H1 (cell line): ENCODE results near the gene ATAD3A. TPM values are rescaled to one million over a fixed set of nuclear protein-coding genes. Genes with fewer than 3 reads are reported as not detected.

Source experiments
- CTCF ChIA-PET: fragments of 300-600 bp; sonication (Branson Sonifier 250); formaldehyde crosslinking; loops from one replicate; lab custom pipeline; 2021; ENCODE audit not compliant: partially characterized antibody; lab: Charles Lee
- POLR2A ChIA-PET: fragments of 300-600 bp; sonication (Branson Sonifier 250); formaldehyde crosslinking; loops from one replicate; lab custom pipeline; 2021; ENCODE audit warnings: inconsistent platforms; ENCODE audit not compliant: partially characterized antibody; lab: Charles Lee
- DNase-seq, 2 experiments: peaks; one replicate each; pipeline versions ENCODE4 v3.0.0 to v3.0.0-alpha.2; 2010 to 2022; ENCODE audit warnings: low spot score in 2 of 2, low read depth in 1 of 2, mixed read lengths in 1 of 2
- FAIRE-seq: peaks from 2 replicates; lab custom pipeline; 2011; peaks lifted over from hg19 to GRCh38; lab: Jason Lieb, UNC
- H2AFZ ChIP-seq: 2 replicates; pipeline ENCODE4 v1.8.1; 2012; ENCODE audit warnings: low read length, inconsistent platforms
- H2AK5ac ChIP-seq: 2 replicates; pipeline ENCODE4 v1.6.1; 2013; ENCODE audit warnings: low read depth, low read length
- H2BK120ac ChIP-seq: replicated peaks from 2 replicates; pipeline ENCODE3; 2013; ENCODE audit warnings: low read depth, low read length, inconsistent platforms
- H2BK12ac ChIP-seq: 2 replicates; pipeline ENCODE4 v1.6.1; 2013; ENCODE audit warnings: low read depth, low read length
- H2BK15ac ChIP-seq: 2 replicates; pipeline ENCODE4 v1.6.1; 2013; ENCODE audit warnings: low read length
- H2BK20ac ChIP-seq: 2 replicates; pipeline ENCODE4 v1.6.1; 2013; ENCODE audit warnings: low read length
- H2BK5ac ChIP-seq: 2 replicates; pipeline ENCODE4 v1.6.1; 2013; ENCODE audit warnings: low read depth, low read length
- H3K14ac ChIP-seq: 2 replicates; pipeline ENCODE4 v1.6.1; 2013; ENCODE audit warnings: inconsistent platforms; ENCODE audit not compliant: insufficient read length
- H3K18ac ChIP-seq: 2 replicates; pipeline ENCODE4 v1.6.1; 2013; ENCODE audit warnings: low read length; ENCODE audit errors: extremely low read depth
- H3K23ac ChIP-seq: 2 replicates; pipeline ENCODE4 v1.6.1; 2013; ENCODE audit warnings: inconsistent platforms; ENCODE audit not compliant: insufficient read length
- H3K23me2 ChIP-seq: 2 replicates; pipeline ENCODE4 v1.6.1; 2013; ENCODE audit warnings: low read depth, low read length
- H3K27ac ChIP-seq: 2 replicates; pipeline ENCODE4 v1.6.1; 2011; ENCODE audit warnings: low read depth, low read length, inconsistent platforms
- H3K27me3 ChIP-seq, 4 experiments: replicated peaks in 1 of 4; 1 replicate in 1 of 4; 2 replicates in 3 of 4; pipeline versions ENCODE4 v1.6.1 to v1.8.1; 2011 to 2013; ENCODE audit warnings: low read length in 3 of 4, mild to moderate bottlenecking in 3 of 4, inconsistent platforms in 2 of 4, mixed read lengths in 2 of 4, moderate library complexity in 1 of 4; ENCODE audit not compliant: control insufficient read depth in 3 of 4, insufficient read depth in 3 of 4; ENCODE audit errors: extremely low read depth in 1 of 4
- H3K36me3 ChIP-seq, 4 experiments: 2 replicates each; pipeline versions ENCODE4 v1.6.1 to v1.8.1; 2011 to 2013; ENCODE audit warnings: mild to moderate bottlenecking in 4 of 4, low read length in 3 of 4, moderate library complexity in 2 of 4, control low read depth in 1 of 4, inconsistent platforms in 1 of 4; ENCODE audit not compliant: insufficient read depth in 4 of 4, control insufficient read depth in 2 of 4
- H3K4ac ChIP-seq: replicated peaks from 2 replicates; pipeline ENCODE3; 2013; ENCODE audit warnings: low read length, low read depth, mixed read lengths, inconsistent platforms; ENCODE audit not compliant: insufficient read length
- H3K4me1 ChIP-seq, 4 experiments: replicated peaks in 1 of 4; 1 replicate in 1 of 4; 2 replicates in 3 of 4; pipeline versions ENCODE4 v1.6.1 to v1.8.1; 2011 to 2013; ENCODE audit warnings: low read length in 3 of 4, inconsistent platforms in 2 of 4, mixed read lengths in 1 of 4; ENCODE audit not compliant: insufficient read depth in 4 of 4, control insufficient read depth in 3 of 4
- H3K4me2 ChIP-seq, 2 experiments: 2 replicates each; pipeline versions ENCODE4 v1.6.1 to v1.8.1; 2011 to 2013; ENCODE audit warnings: low read depth in 2 of 2, low read length in 2 of 2, control low read depth in 1 of 2, inconsistent platforms in 1 of 2, mild to moderate bottlenecking in 1 of 2; ENCODE audit not compliant: insufficient read depth in 1 of 2
- H3K4me3 ChIP-seq, 4 experiments: fragments of 200-600, 300-600 bp in 1 of 4; sonication (generic), shearing (Covaris generic), sonication (Bioruptor Twin) in 1 of 4; 2 replicates each; pipeline versions ENCODE4 v1.5.1 to v1.8.1; 2011 to 2016; ENCODE audit warnings: low read length in 4 of 4, low read depth in 3 of 4, control low read depth in 2 of 4, inconsistent platforms in 2 of 4, mild to moderate bottlenecking in 2 of 4, mixed read lengths in 1 of 4, moderate library complexity in 1 of 4; ENCODE audit not compliant: insufficient read depth in 2 of 4; ENCODE audit errors: extremely low read depth in 1 of 4
- H3K56ac ChIP-seq: replicated peaks from 2 replicates; pipeline ENCODE3; 2013; ENCODE audit warnings: low read depth, mild to moderate bottlenecking, mixed read lengths, low read length, inconsistent platforms; ENCODE audit not compliant: insufficient read length
- H3K79me1 ChIP-seq: 2 replicates; pipeline ENCODE4 v1.6.1; 2013; ENCODE audit warnings: low read depth, low read length, control low read depth
- H3K79me2 ChIP-seq, 2 experiments: 2 replicates each; pipeline versions ENCODE4 v1.6.1 to v1.8.1; 2012 to 2013; ENCODE audit warnings: low read length in 2 of 2, mild to moderate bottlenecking in 2 of 2, inconsistent platforms in 1 of 2; ENCODE audit not compliant: insufficient read depth in 2 of 2, control insufficient read depth in 1 of 2
- H3K9ac ChIP-seq, 4 experiments: replicated peaks in 1 of 4; 1 replicate in 1 of 4; 2 replicates in 3 of 4; pipeline versions ENCODE4 v1.6.1 to v1.8.1; 2011 to 2013; ENCODE audit warnings: low read depth in 3 of 4, low read length in 3 of 4, control low read depth in 2 of 4, mild to moderate bottlenecking in 2 of 4, moderate library complexity in 2 of 4, inconsistent platforms in 1 of 4; ENCODE audit errors: extremely low read depth in 1 of 4
- H3K9me3 ChIP-seq, 2 experiments: 2 replicates each; pipeline versions ENCODE4 v1.6.1 to v1.8.1; 2012 to 2013; ENCODE audit warnings: mild to moderate bottlenecking in 2 of 2, moderate library complexity in 2 of 2, control low read depth in 1 of 2, inconsistent platforms in 1 of 2, low read depth in 1 of 2, low read length in 1 of 2, mixed read lengths in 1 of 2; ENCODE audit not compliant: insufficient read depth in 2 of 2
- H4K20me1 ChIP-seq, 2 experiments: replicated peaks in 1 of 2; 2 replicates each; pipeline versions ENCODE3 to v1.8.1; 2011 to 2013; ENCODE audit warnings: inconsistent platforms in 2 of 2, low read length in 2 of 2, mild to moderate bottlenecking in 1 of 2; ENCODE audit not compliant: insufficient read depth in 2 of 2, control insufficient read depth in 1 of 2
- H4K5ac ChIP-seq: 2 replicates; pipeline ENCODE4 v1.6.1; 2013; ENCODE audit warnings: low read length, low read depth, mixed read lengths, inconsistent platforms; ENCODE audit not compliant: insufficient read length
- H4K8ac ChIP-seq: 2 replicates; pipeline ENCODE4 v1.8.0; 2013; ENCODE audit warnings: mild to moderate bottlenecking, moderate library complexity, low read length, inconsistent platforms; ENCODE audit not compliant: insufficient read depth; ENCODE audit errors: extremely low read depth
- H4K91ac ChIP-seq: replicated peaks from 2 replicates; pipeline ENCODE3; 2013; ENCODE audit warnings: low read length, mixed read lengths, inconsistent platforms; ENCODE audit not compliant: insufficient read length
- JUN ChIP-seq: IDR thresholded peaks from 2 replicates; pipeline ENCODE4 v1.6.1; 2011; ENCODE audit warnings: low read depth, mild to moderate bottlenecking, improper control_type of control experiment, low read length
- POLR2A ChIP-seq, 2 experiments: IDR thresholded peaks; 1 replicate in 1 of 2; 2 replicates in 1 of 2; pipeline ENCODE4 v1.6.1; 2011; ENCODE audit warnings: low read depth in 2 of 2, low read length in 2 of 2, mild to moderate bottlenecking in 2 of 2; ENCODE audit errors: control extremely low read depth in 1 of 2
- WGBS, 2 experiments: shearing (Covaris generic) in 1 of 2; methylation state at CpG; one replicate each; pipeline versions ENCODE4 v1.1.6 to v1.1.7; 2013 to 2015; ENCODE audit warnings: low lambda C conversion rate in 2 of 2, mixed read lengths in 2 of 2, inconsistent platforms in 1 of 2, low coverage in 1 of 2, missing lambda C conversion rate in 1 of 2; ENCODE audit not compliant: insufficient replicate concordance in 2 of 2, insufficient coverage in 1 of 2, insufficient read length in 1 of 2; ENCODE audit errors: extremely low coverage in 1 of 2, missing lambda C conversion rate in 1 of 2; 5-methylcytosine and 5-hydroxymethylcytosine counted together
- polyA plus RNA-seq, 7 experiments: library from polyadenylated mRNA; depleted of rRNA in 3 of 7; stranded (reverse) in 5 of 7; unstranded in 2 of 7; fragments of >200 nt in 5 of 7; fragments of 200-250 nt in 2 of 7; gene quantifications; 1 replicate in 5 of 7; 2 replicates in 1 of 7; 4 replicates in 1 of 7; pipeline versions ENCODE4 v1.2.1 to v1.2.3, GENCODE V29; 2011 to 2013; ENCODE audit warnings: missing spikeins in 2 of 7, mixed read lengths in 2 of 7
- total RNA-seq: library from RNA; stranded (reverse); fragmentation: NEBNext Ultra II Directional; extraction: Animal tissue kit (Norgen Biotek cat#: 25700); gene quantifications from 2 replicates; pipeline ENCODE4 v1.2.1, GENCODE V29; 2021

The ATAD3A gene
- total and polyA plus RNA-seq, 2 of the 8 experiments (the other 6 are each of a cell fraction or from before 2014, with no cell fraction given): 28.3 to 64.7 TPM

DNA sequence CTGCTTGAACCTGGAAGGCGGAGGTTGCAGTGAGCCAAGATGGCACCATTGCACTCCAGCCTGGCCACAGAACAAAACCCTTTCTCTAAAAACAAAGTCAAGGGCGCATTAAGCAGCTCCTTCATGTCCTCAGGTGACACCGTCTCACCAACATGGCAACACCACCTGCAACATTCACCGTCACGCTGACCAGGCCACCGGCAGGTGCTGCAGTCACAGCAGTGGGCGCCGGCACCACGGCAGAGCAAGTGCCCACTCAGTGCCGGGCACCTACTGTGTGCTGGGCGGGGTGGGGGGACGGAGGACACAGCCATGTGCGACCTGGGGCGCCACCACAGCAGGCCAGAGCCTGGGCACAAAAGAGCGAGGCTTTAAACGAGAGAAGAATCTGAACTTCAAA, 28.2 kb upstream of the ATAD3A start:
- H2BK15ac ChIP-seq: no peak overlapping the region
- no peak overlapping the region for H3K14ac ChIP-seq
- no peak overlapping the region for H4K91ac ChIP-seq
- H3K27ac ChIP-seq: no peak overlapping the region
- no peaks in the 10 kb centered on the region for H3K79me2 ChIP-seq
- H2BK5ac ChIP-seq: no peak overlapping the region
- no peak overlapping the region for H3K9ac ChIP-seq
- peaks cover 0 to 9% of the 10 kb centered on the region in 2 experiments for H4K20me1 ChIP-seq
- WGBS, 2 experiments: 99% methylated on average over 16 of the region's 16 CpGs; no CpG with 5 or more reads in 1 of the 2 experiments
- no peak overlapping the region for H4K5ac ChIP-seq
- H3K56ac ChIP-seq: no peak overlapping the region
- CTCF ChIA-PET: interaction anchor here (0.9 to 1.2 kb wide), 2 partner anchors 17 to 22 kb away, joined by 3 to 4 read pairs; no protein-coding TSS in a partner anchor
- H3K23me2 ChIP-seq: no peaks in the 10 kb centered on the region; the same call in 1 of the 2 replicates
- H3K4me3 ChIP-seq: no peak overlapping the region
- TF ChIP-seq JUN (no peak), POLR2A (IDR thresholded peaks at IDR 0.05; ENCODE audit: control extremely low read depth in 1 of 2, low read depth in 2 of 2, low read length in 2 of 2) (0 out of 3 replicates have a peak, but pooled peaks of 1 of the 2 experiments have one; percentile 27)
- TF ChIP-seq, all 59 proteins: peak for 1
- Histone ChIP-seq H2AFZ (no peak overlapping the region), H3K27me3 (no peaks in the 10 kb centered on the region), H3K4me2 (no peak overlapping the region), H3K23ac (no peak overlapping the region), H3K9me3 (no peaks in the 10 kb centered on the region), H2BK12ac (no peak overlapping the region), H3K36me3 (peaks cover 15 to 58% (median 34%) of the 10 kb centered on the region in 4 experiments), H3K18ac (no peak overlapping the region), H3K4ac (no peak overlapping the region), H2AK5ac (no peak overlapping the region), H3K79me1 (0 out of 2 replicates have a peak, but pooled peaks cover 3% of the 10 kb centered on the region), H2BK20ac (no peak overlapping the region), H3K4me1 (no peaks in the 10 kb centered on the region; a peak in 1 of 7 replicates), H2BK120ac (no peak overlapping the region), H4K8ac (no peak overlapping the region)
- FAIRE-seq (no peak), DNase-seq (no peak)
- POLR2A ChIA-PET: interaction anchor here (0.9 kb wide), 1 partner anchor 16 kb away, joined by 4 read pairs; no protein-coding TSS in a partner anchor
